K562 (cell line): ENCODE measurements around the gene CHERP. TPM values are rescaled to one million over a fixed set of nuclear protein-coding genes. Genes with fewer than 3 reads are reported as not detected.
A peak's percentile ranks its signal among the peaks of the same experiment; 100 is the strongest.

Experiments
- ATF1 ChIP-seq, 2 experiments: fragments of 450-650 bp in 1 of 2; IDR thresholded peaks; 2 replicates each; pipeline ENCODE4 v1.6.1; 2016; ENCODE audit warnings: missing compliant biosample characterization in 1 of 2, missing genetic modification characterization in 1 of 2
- CHD2 ChIP-seq: IDR thresholded peaks from 2 replicates; pipeline ENCODE4 v1.6.1; 2011; ENCODE audit warnings: low read depth, low read length
- CREM ChIP-seq: IDR thresholded peaks from 2 replicates; pipeline ENCODE4 v1.6.1; 2014; ENCODE audit warnings: antibody characterized with exemption, low read depth
- DPF2 ChIP-seq: fragments of 450-650 bp; IDR thresholded peaks from 2 replicates; pipeline ENCODE4 v1.6.1; 2016
- EP400 ChIP-seq: fragments of 450-650 bp; IDR thresholded peaks from 2 replicates; pipeline ENCODE4 v1.6.1; 2017; ENCODE audit warnings: antibody characterized with exemption, mild to moderate bottlenecking, moderate library complexity
- GTF2E2 ChIP-seq: fragments of 200-800 bp; sonication (Bioruptor generic); IDR thresholded peaks from 2 replicates; pipeline ENCODE4 v1.6.1; 2016; ENCODE audit warnings: missing genetic modification characterization, missing compliant biosample characterization
- LEF1 ChIP-seq: fragments of 450-650 bp; IDR thresholded peaks from 2 replicates; pipeline ENCODE4 v1.6.1; 2016; ENCODE audit warnings: mild to moderate bottlenecking
- MYC ChIP-seq, 2 experiments: fragments of 250-450 bp in 1 of 2; sonication (Bioruptor Pico) in 1 of 2; IDR thresholded peaks; 2 replicates each; pipeline versions ENCODE4 v1.5.1 to v1.6.1; 2012 to 2021; ENCODE audit warnings: low read depth in 2 of 2, borderline replicate concordance in 1 of 2, improper control_type of control experiment in 1 of 2, low read length in 1 of 2, mild to moderate bottlenecking in 1 of 2, moderate library complexity in 1 of 2
- NBN ChIP-seq: fragments of 450-650 bp; IDR thresholded peaks from 2 replicates; pipeline ENCODE4 v1.6.1; 2016; ENCODE audit warnings: low read depth, mild to moderate bottlenecking
- NEUROD1 ChIP-seq: fragments of 150-350 bp; IDR thresholded peaks from 2 replicates; pipeline ENCODE4 v1.6.1; 2014; ENCODE audit warnings: borderline replicate concordance, low read length, low read depth; ENCODE audit not compliant: partially characterized antibody
- RNF219 ChIP-seq: fragments of 250-450 bp; sonication (Bioruptor Pico); IDR thresholded peaks from 2 replicates; pipeline ENCODE4 v1.5.0; 2022; ENCODE audit warnings: mild to moderate bottlenecking
- SMARCE1 ChIP-seq: fragments of 450-650 bp; IDR thresholded peaks from 2 replicates; pipeline ENCODE4 v1.7.1; 2016; ENCODE audit warnings: mild to moderate bottlenecking
- TRIM28 ChIP-seq: fragments of 450-650 bp; IDR thresholded peaks from 2 replicates; pipeline ENCODE4 v1.6.1; 2017
- ZKSCAN8 ChIP-seq: fragments of 200-800 bp; sonication (Bioruptor generic); IDR thresholded peaks from 2 replicates; pipeline ENCODE4 v1.6.1; 2016; ENCODE audit warnings: missing genetic modification characterization, missing compliant biosample characterization
- ZNF23 ChIP-seq: fragments of 250-450 bp; sonication (Bioruptor Pico); IDR thresholded peaks from 2 replicates; pipeline ENCODE4 v1.4.0; 2020; ENCODE audit warnings: mild to moderate bottlenecking
- ZNF609 ChIP-seq: sonication (generic); formaldehyde crosslinking; IDR thresholded peaks from 2 replicates; pipeline ENCODE4 v1.8.1; 2023; ENCODE audit warnings: missing genetic modification reagents, mild to moderate bottlenecking, borderline replicate concordance
- polyA plus RNA-seq, 8 experiments: library from polyadenylated mRNA; depleted of rRNA in 4 of 8; stranded (reverse) in 5 of 8; unstranded in 3 of 8; fragments of >200 nt; fragmentation: Nextera tagmentation in 2 of 8; fragmentation: Illumina TruSeq in 1 of 8; extraction: Ambion mirVana in 2 of 8; extraction: Trizol in 1 of 8; gene quantifications; 2 replicates each; pipeline versions ENCODE4 v1.2.1 to v1.2.3, GENCODE V29; 2011 to 2014; ENCODE audit warnings: inconsistent platforms in 1 of 8, missing spikeins in 1 of 8
- total RNA-seq, 7 experiments: library from RNA; depleted of rRNA in 6 of 7; stranded (reverse); fragments of >200 nt in 6 of 7; fragmentation: Illumina TruSeq in 2 of 7; extraction: Trizol in 2 of 7; gene quantifications; 2 replicates each; pipeline versions ENCODE4 v1.2.1 to v1.2.3, GENCODE V29; 2011 to 2021; ENCODE audit warnings: low replicate concordance in 1 of 7
- TF ChIP-seq, protein P1 (sequence below): sonication (generic); formaldehyde crosslinking; IDR thresholded peaks from 2 replicates; pipeline ENCODE4 v1.8.1; 2023; ENCODE audit warnings: mild to moderate bottlenecking, missing genetic modification reagents
- TF ChIP-seq, protein P2 (sequence below): sonication (generic); formaldehyde crosslinking; IDR thresholded peaks from 2 replicates; pipeline ENCODE4 v1.9.0; 2022; ENCODE audit warnings: mild to moderate bottlenecking, missing genetic modification reagents

The CHERP gene
- total and polyA plus RNA-seq, 9 of the 15 experiments (the other 6 are each of a cell fraction or from before 2014, with no cell fraction given): 0.60 to 85.1 (median 7.8) TPM

DNA sequence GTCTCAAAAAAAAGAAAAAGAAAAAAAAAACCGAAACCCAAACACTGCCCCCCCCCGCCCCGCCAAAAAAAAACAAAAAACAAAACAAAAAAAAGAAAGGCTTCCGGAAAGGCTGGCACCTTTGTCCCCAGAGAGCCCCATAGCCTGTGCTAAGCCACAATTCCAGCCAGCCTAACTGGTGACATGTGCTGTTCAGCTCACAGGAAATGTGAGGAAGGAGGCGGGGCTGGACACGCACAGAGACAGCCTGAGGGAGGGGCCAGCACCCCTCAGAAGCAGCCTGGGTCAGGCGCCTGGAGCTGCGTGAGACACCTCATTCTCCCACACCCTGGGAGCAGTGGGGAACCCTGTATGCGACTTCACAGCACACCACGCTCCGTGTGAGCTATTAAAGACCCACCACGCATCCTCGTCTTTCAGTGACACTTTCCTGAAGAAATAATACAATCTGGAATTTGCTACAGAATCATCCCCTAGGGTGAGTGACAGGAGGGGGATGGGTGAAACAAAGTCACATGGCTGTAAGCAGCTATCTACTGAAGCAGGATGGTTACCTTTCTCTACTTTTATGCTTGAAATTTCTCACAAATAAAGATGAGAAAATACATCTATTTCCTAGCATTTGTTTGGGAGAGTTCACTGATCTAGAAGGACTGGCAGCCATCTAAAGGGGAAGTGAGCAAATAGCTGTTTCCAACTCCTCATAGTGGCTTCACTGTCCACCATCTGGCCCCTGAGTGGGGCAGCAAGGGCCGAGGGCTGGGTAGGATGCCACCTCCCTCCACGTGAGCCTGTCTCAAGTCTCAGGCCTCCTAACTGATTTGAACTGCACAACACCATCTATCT is 42.2 kb upstream of the CHERP start (continued):
- TF ChIP-seq, protein P1, sequence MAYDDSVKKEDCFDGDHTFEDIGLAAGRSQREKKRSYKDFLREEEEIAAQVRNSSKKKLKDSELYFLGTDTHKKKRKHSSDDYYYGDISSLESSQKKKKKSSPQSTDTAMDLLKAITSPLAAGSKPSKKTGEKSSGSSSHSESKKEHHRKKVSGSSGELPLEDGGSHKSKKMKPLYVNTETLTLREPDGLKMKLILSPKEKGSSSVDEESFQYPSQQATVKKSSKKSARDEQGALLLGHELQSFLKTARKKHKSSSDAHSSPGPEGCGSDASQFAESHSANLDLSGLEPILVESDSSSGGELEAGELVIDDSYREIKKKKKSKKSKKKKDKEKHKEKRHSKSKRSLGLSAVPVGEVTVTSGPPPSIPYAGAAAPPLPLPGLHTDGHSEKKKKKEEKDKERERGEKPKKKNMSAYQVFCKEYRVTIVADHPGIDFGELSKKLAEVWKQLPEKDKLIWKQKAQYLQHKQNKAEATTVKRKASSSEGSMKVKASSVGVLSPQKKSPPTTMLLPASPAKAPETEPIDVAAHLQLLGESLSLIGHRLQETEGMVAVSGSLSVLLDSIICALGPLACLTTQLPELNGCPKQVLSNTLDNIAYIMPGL: no peak
- no peak for TF ChIP-seq ZKSCAN8 (CRISPR knock-in tag)
- 0 out of 2 replicates have a peak, but pooled peaks have one; percentile 46 for TF ChIP-seq NBN
- TF ChIP-seq NEUROD1: peak; percentile 34
- no peak for TF ChIP-seq RNF219
- no peak for TF ChIP-seq ZNF23 (CRISPR knock-in tag)
- peak; percentile 21; the same call in 1 of the 2 replicates for TF ChIP-seq CHD2
- TF ChIP-seq MYC (IDR thresholded peaks at IDR 0.05; ENCODE audit: low read depth, low read length): peak; percentile 93
- TF ChIP-seq MYC (CRISPR knock-in tag; IDR thresholded peaks at IDR 0.05; ENCODE audit: borderline replicate concordance, low read depth): no peak
- peak; percentile 85 for TF ChIP-seq EP400
- TF ChIP-seq TRIM28: no peak
- peak; percentile 55; the same call in 1 of the 2 replicates for TF ChIP-seq DPF2
- peak; percentile 40; the same call in 1 of the 2 replicates for TF ChIP-seq SMARCE1
- 0 out of 2 replicates have a peak, but pooled peaks have one; percentile 47 for TF ChIP-seq LEF1
- TF ChIP-seq ATF1 (CRISPR knock-in tag; IDR thresholded peaks at IDR 0.05): no peak
- peak; percentile 68 for TF ChIP-seq ATF1 (tag; IDR thresholded peaks at IDR 0.05)
- TF ChIP-seq, protein P2, sequence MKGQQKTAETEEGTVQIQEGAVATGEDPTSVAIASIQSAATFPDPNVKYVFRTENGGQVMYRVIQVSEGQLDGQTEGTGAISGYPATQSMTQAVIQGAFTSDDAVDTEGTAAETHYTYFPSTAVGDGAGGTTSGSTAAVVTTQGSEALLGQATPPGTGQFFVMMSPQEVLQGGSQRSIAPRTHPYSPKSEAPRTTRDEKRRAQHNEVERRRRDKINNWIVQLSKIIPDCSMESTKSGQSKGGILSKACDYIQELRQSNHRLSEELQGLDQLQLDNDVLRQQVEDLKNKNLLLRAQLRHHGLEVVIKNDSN (CRISPR knock-in tag): peak; percentile 69
- no peak for TF ChIP-seq GTF2E2 (tag)
- no peak for TF ChIP-seq ZNF609 (CRISPR knock-in tag)
- TF ChIP-seq CREM: peak; percentile 65; the same call in 1 of the 2 replicates
